PC-9 (cell line): ENCODE results near the gene BCAR3. TPM values are rescaled to one million over a fixed set of nuclear protein-coding genes. Genes with fewer than 3 reads are reported as not detected.

Source experiments
- BruUV-seq: library from RNA; stranded (reverse); fragments of 400-500 nt; replicated peaks from 2 replicates; lab custom pipeline; 2021; lab: Mats Ljungman, UMichigan
- CTCF ChIA-PET: fragments of 300-600 bp; sonication (Branson Sonifier 250); formaldehyde crosslinking; loops from one replicate; lab custom pipeline; 2022; ENCODE audit warnings: antibody characterized with exemption; lab: Charles Lee
- POLR2A ChIA-PET: fragments of 300-600 bp; sonication (Branson Sonifier 250); formaldehyde crosslinking; loops from one replicate; lab custom pipeline; 2022; ENCODE audit warnings: antibody characterized with exemption; ENCODE audit not compliant: unreplicated experiment; lab: Charles Lee
- DNase-seq, 2 experiments: peaks; one replicate each; pipeline versions ENCODE4 v3.0.0 to v3.0.0-alpha.2; 2015 to 2022; ENCODE audit warnings: mixed read lengths in 1 of 2
- H2AFZ ChIP-seq: fragments of 200-600 bp; sonication (generic); 2 replicates; pipeline ENCODE4 v1.8.1; 2017; ENCODE audit warnings: antibody characterized with exemption
- H3F3A ChIP-seq: fragments of 200-600 bp; sonication (generic); 2 replicates; pipeline ENCODE4 v1.8.1; 2017; ENCODE audit warnings: antibody characterized with exemption, mild to moderate bottlenecking, low read depth; ENCODE audit not compliant: insufficient read depth
- H3K27ac ChIP-seq: fragments of 200-600 bp; sonication (generic); 2 replicates; pipeline ENCODE4 v1.6.1; 2016; ENCODE audit warnings: mixed run types
- H3K27me3 ChIP-seq: fragments of 200-600 bp; sonication (generic); 2 replicates; pipeline ENCODE4 v1.6.1; 2016; ENCODE audit warnings: low read depth, mixed run types; ENCODE audit not compliant: insufficient read depth
- H3K36me3 ChIP-seq: fragments of 200-600 bp; sonication (generic); 2 replicates; pipeline ENCODE4 v1.6.1; 2016; ENCODE audit warnings: low read depth, mixed run types
- H3K4me1 ChIP-seq: fragments of 200-600 bp; sonication (generic); replicated peaks from 2 replicates; pipeline ENCODE4 v1.6.1; 2016; ENCODE audit warnings: mixed run types; ENCODE audit not compliant: insufficient read depth
- H3K4me2 ChIP-seq: fragments of 200-600 bp; sonication (generic); 2 replicates; pipeline ENCODE4 v1.6.1; 2017; ENCODE audit warnings: mixed run types
- H3K4me3 ChIP-seq: fragments of 200-600 bp; sonication (generic); 2 replicates; pipeline ENCODE4 v1.6.1; 2016; ENCODE audit warnings: mixed run types
- H3K79me2 ChIP-seq: fragments of 200-600 bp; sonication (generic); 2 replicates; pipeline ENCODE4 v1.6.1; 2017; ENCODE audit warnings: low read depth, mixed run types
- H3K9me2 ChIP-seq: fragments of 200-600 bp; sonication (generic); 2 replicates; pipeline ENCODE4 v1.8.1; 2017; ENCODE audit warnings: mild to moderate bottlenecking; ENCODE audit not compliant: insufficient read depth
- H3K9me3 ChIP-seq: fragments of 200-600 bp; sonication (generic); 2 replicates; pipeline ENCODE4 v1.8.1; 2016; ENCODE audit warnings: low read depth; ENCODE audit not compliant: insufficient read depth
- H4K20me1 ChIP-seq: fragments of 200-600 bp; sonication (generic); 2 replicates; pipeline ENCODE4 v1.8.1; 2017; ENCODE audit not compliant: insufficient read depth
- CTCF ChIP-seq: fragments of 200-600 bp; sonication (generic); conservative IDR thresholded peaks from 2 replicates; pipeline ENCODE4 v1.6.1; 2017; ENCODE audit warnings: mixed run types, antibody characterized with exemption, mild to moderate bottlenecking, moderate library complexity
- EZH2 ChIP-seq: fragments of 200-600 bp; sonication (generic); IDR thresholded peaks from 2 replicates; pipeline ENCODE4 v1.8.0; 2017; ENCODE audit warnings: antibody characterized with exemption, low read depth
- intact Hi-C: fragments of 100-400 bp; cut with micrococcal nuclease; formaldehyde crosslinking; loops from one replicate; pipeline ENCODE4 v1.10.0; 2022; ENCODE audit not compliant: unreplicated experiment
- total RNA-seq: library from RNA; stranded (reverse); gene quantifications from 2 replicates; pipeline ENCODE4 v1.2.3, GENCODE V29; 2021

The BCAR3 gene
- total RNA-seq, 1 experiment from 2014 or later: 70.0 TPM

DNA sequence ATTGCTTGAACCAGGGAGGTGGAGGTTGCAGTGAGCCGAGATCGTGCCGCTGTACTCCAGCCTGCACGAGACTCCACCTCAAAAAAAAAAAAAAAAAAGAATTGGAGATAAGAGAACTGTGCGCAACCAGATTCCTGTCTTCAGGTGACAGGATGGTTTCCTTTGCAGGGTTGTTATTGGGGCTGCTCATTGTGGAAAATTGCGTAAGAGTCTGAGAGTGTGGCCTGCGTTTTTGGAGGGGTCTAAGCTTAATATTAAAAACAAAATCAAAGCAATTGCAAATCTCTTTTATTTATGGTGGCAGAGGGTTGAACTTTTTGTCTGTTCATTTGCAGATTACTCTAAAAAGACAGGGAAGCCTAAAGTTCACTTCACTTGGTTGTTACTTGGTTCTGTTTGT lies 36.0 kb upstream of the BCAR3 start:
- Histone ChIP-seq H3K4me3 (no peak overlapping the region), H3K4me1 (peaks cover 40% of the 10 kb centered on the region), H3K9me2 (no peaks in the 10 kb centered on the region), H2AFZ (no peak overlapping the region), H3K36me3 (peaks cover 4% of the 10 kb centered on the region; the same call in 1 of the 2 replicates), H3K27me3 (no peaks in the 10 kb centered on the region), H4K20me1 (no peaks in the 10 kb centered on the region), H3K79me2 (no peaks in the 10 kb centered on the region), H3K4me2 (no peak overlapping the region), H3F3A (peaks cover 24% of the 10 kb centered on the region; the same call in 1 of the 2 replicates), H3K27ac (no peak overlapping the region), H3K9me3 (peaks cover 18% of the 10 kb centered on the region)
- ChIA-PET CTCF (no interaction called here), POLR2A (no interaction called here)
- intact Hi-C loops: no loop called here
- DNase-seq: no peak
- TF ChIP-seq CTCF: no peak
- no peak for TF ChIP-seq EZH2
- BruUV-seq: no TSS peak

- H3K27me3 ChIP-seq: no peaks in the 10 kb centered on the region
- intact Hi-C loops: no loop called here
- H4K20me1 ChIP-seq: no peaks in the 10 kb centered on the region
- peaks cover 36% of the 10 kb centered on the region for H3K4me1 ChIP-seq
- POLR2A ChIA-PET: interaction anchor here (0.6 kb wide), 2 partner anchors 156 to 500 kb away, joined by 3 read pairs; no protein-coding TSS in a partner anchor
- TF ChIP-seq EZH2 (no peak), CTCF (no peak)
- H3K79me2 ChIP-seq: no peaks in the 10 kb centered on the region
- H3K9me3 ChIP-seq: peaks cover 18% of the 10 kb centered on the region
- H3K4me2 ChIP-seq: no peak overlapping the region
- H3F3A ChIP-seq: peaks cover 24% of the 10 kb centered on the region; the same call in 1 of the 2 replicates
- peak in 1 of 2 experiments; percentile 59 for DNase-seq
- H3K27ac ChIP-seq: no peak overlapping the region
- H2AFZ ChIP-seq: no peak overlapping the region
- CTCF ChIA-PET: no interaction called here
- no peak overlapping the region for H3K4me3 ChIP-seq
- no peaks in the 10 kb centered on the region for H3K9me2 ChIP-seq
- peaks cover 4% of the 10 kb centered on the region; the same call in 1 of the 2 replicates for H3K36me3 ChIP-seq
- BruUV-seq: no TSS peak
These were observed 35.3 kb upstream of the BCAR3 start for GRCh38 chr1:93716941-93717368.

DNA sequence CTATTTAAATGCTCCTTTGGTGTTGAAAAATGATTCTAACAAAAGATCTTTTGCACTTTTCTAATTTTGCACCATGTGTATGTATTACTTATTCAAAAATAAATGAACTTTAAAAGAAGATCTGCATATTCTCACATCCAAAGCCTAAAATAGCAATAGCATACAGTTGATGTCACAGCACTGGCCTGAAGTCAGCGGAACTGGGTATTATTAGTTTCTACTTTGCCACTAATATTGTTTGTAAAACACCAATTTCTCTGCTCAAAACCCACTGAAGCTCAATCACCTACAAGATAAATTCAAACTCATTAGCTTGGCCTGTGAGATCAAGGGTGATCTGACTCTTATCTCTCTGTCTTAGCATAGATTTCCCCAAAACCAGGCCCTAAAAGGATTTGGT lies 34.5 kb upstream of the BCAR3 start:
- CTCF ChIA-PET: no interaction called here
- no TSS peak for BruUV-seq

More for the DNA sequence above, 34.5 kb upstream of the BCAR3 start:
- Histone ChIP-seq H4K20me1 (no peaks in the 10 kb centered on the region), H3K9me3 (peaks cover 18% of the 10 kb centered on the region), H3K9me2 (no peaks in the 10 kb centered on the region), H3K4me1 (peaks cover 28% of the 10 kb centered on the region), H3K79me2 (no peaks in the 10 kb centered on the region), H3K27ac (no peak overlapping the region), H2AFZ (no peak overlapping the region), H3K36me3 (peaks cover 4% of the 10 kb centered on the region; the same call in 1 of the 2 replicates), H3K4me2 (no peak overlapping the region), H3K27me3 (no peaks in the 10 kb centered on the region), H3K4me3 (no peak overlapping the region), H3F3A (peaks cover 18% of the 10 kb centered on the region; the same call in 1 of the 2 replicates)
- DNase-seq: no peak
- TF ChIP-seq EZH2: no peak
- TF ChIP-seq CTCF: no peak
- intact Hi-C loops: no loop called here
- POLR2A ChIA-PET: interaction anchor here (0.5 to 0.9 kb wide), 4 partner anchors 24 to 499 kb away, joined by 3 read pairs; no protein-coding TSS in a partner anchor
